IMR-90 (cell line): ENCODE data around the gene MGST2. TPM values are rescaled to one million over a fixed set of nuclear protein-coding genes. Genes with fewer than 3 reads are reported as not detected.
A peak's percentile ranks its signal among the peaks of the same experiment; 100 is the strongest.

Source experiments
- ATAC-seq: fragments of 200-7000 bp; cut with Tn5 transposase; 2 replicates; pipeline ENCODE4 v1.9.1; 2020; ENCODE audit warnings: low read depth, mild to moderate bottlenecking, moderate library complexity
- BruUV-seq: library from RNA; stranded (reverse); fragments of 400-500 nt; replicated peaks from 2 replicates; lab custom pipeline; 2021; lab: Mats Ljungman, UMichigan
- CTCF ChIA-PET: fragments of 300-600 bp; formaldehyde crosslinking; extraction: SDS; loops from one replicate; lab custom pipeline; 2021; ENCODE audit warnings: antibody characterized with exemption; lab: Yijun Ruan, JAX
- POLR2A ChIA-PET: fragments of 300-600 bp; sonication (Branson Sonifier 250); formaldehyde crosslinking; loops from one replicate; lab custom pipeline; 2022; ENCODE audit warnings: antibody characterized with exemption; ENCODE audit not compliant: unreplicated experiment; lab: Charles Lee
- DNase-seq: peaks from one replicate; pipeline ENCODE4 v3.0.0; 2013
- H2AFZ ChIP-seq: replicated peaks from 2 replicates; pipeline ENCODE3; 2013; ENCODE audit warnings: low read length, mild to moderate bottlenecking; ENCODE audit not compliant: poor library complexity
- H2AK5ac ChIP-seq: 2 replicates; pipeline ENCODE4 v1.6.1; 2013; ENCODE audit warnings: low read depth, low read length, inconsistent platforms
- H2AK9ac ChIP-seq: replicated peaks from 2 replicates; pipeline ENCODE3; 2013; ENCODE audit warnings: mild to moderate bottlenecking, low read depth, low read length, moderate library complexity; ENCODE audit not compliant: poor library complexity
- H2BK120ac ChIP-seq: 2 replicates; pipeline ENCODE4 v1.6.1; 2013; ENCODE audit warnings: low read depth, low read length, inconsistent platforms
- H2BK15ac ChIP-seq: 3 replicates; pipeline ENCODE4 v1.6.1; 2013; ENCODE audit warnings: low read depth, low read length, inconsistent platforms
- H2BK20ac ChIP-seq: 2 replicates; pipeline ENCODE4 v1.6.1; 2013; ENCODE audit warnings: low read depth, mild to moderate bottlenecking, inconsistent platforms, low read length, moderate library complexity
- H2BK5ac ChIP-seq: 2 replicates; pipeline ENCODE4 v1.6.1; 2013; ENCODE audit warnings: mild to moderate bottlenecking, low read depth, low read length, inconsistent platforms; ENCODE audit not compliant: poor library complexity, severe bottlenecking
- H3K14ac ChIP-seq: replicated peaks from 2 replicates; pipeline ENCODE4 v1.6.1; 2013; ENCODE audit warnings: low read depth, low read length, inconsistent platforms
- H3K18ac ChIP-seq: 2 replicates; pipeline ENCODE4 v1.6.1; 2013; ENCODE audit warnings: low read depth, low read length, control low read depth
- H3K23ac ChIP-seq: 2 replicates; pipeline ENCODE4 v1.6.1; 2013; ENCODE audit warnings: low read depth, low read length, inconsistent platforms
- H3K27ac ChIP-seq: 2 replicates; pipeline ENCODE4 v1.5.1; 2013; ENCODE audit warnings: mild to moderate bottlenecking, control low read depth, low read length; ENCODE audit not compliant: insufficient read depth
- H3K27me3 ChIP-seq: 2 replicates; pipeline ENCODE4 v1.6.1; 2013; ENCODE audit warnings: low read length; ENCODE audit not compliant: control insufficient read depth, insufficient read depth
- H3K36me3 ChIP-seq: 2 replicates; pipeline ENCODE4 v1.6.1; 2013; ENCODE audit warnings: low read length, mixed read lengths; ENCODE audit not compliant: control insufficient read depth, insufficient read depth
- H3K4ac ChIP-seq: 2 replicates; pipeline ENCODE4 v1.6.1; 2013; ENCODE audit warnings: low read depth, low read length, inconsistent platforms
- H3K4me1 ChIP-seq: 2 replicates; pipeline ENCODE4 v1.6.1; 2013; ENCODE audit warnings: low read length, mixed read lengths; ENCODE audit not compliant: control insufficient read depth, insufficient read depth
- H3K4me2 ChIP-seq: 2 replicates; pipeline ENCODE4 v1.6.1; 2013; ENCODE audit warnings: low read depth, mild to moderate bottlenecking, control low read depth, low read length, moderate library complexity
- H3K4me3 ChIP-seq: 2 replicates; pipeline ENCODE4 v1.5.1; 2013; ENCODE audit warnings: low read depth, mild to moderate bottlenecking, control low read depth, low read length, moderate library complexity; ENCODE audit not compliant: insufficient read depth
- H3K56ac ChIP-seq: 2 replicates; pipeline ENCODE4 v1.6.1; 2013; ENCODE audit warnings: low read length, inconsistent platforms; ENCODE audit not compliant: insufficient read depth; ENCODE audit errors: extremely low read depth
- H3K79me1 ChIP-seq, 2 experiments: 2 replicates each; pipeline ENCODE4 v1.6.1; 2013; ENCODE audit warnings: low read length in 2 of 2, inconsistent platforms in 1 of 2, low read depth in 1 of 2
- H3K9ac ChIP-seq: 2 replicates; pipeline ENCODE4 v1.6.1; 2013; ENCODE audit warnings: low read depth, low read length, control low read depth
- H3K9me1 ChIP-seq: 2 replicates; pipeline ENCODE4 v1.6.1; 2013; ENCODE audit warnings: low read length, inconsistent platforms; ENCODE audit not compliant: insufficient read depth
- H3K9me3 ChIP-seq: 2 replicates; pipeline ENCODE4 v1.6.1; 2013; ENCODE audit warnings: low read length; ENCODE audit not compliant: control insufficient read depth, insufficient read depth
- H4K20me1 ChIP-seq: 2 replicates; pipeline ENCODE4 v1.6.1; 2013; ENCODE audit warnings: low read length, inconsistent platforms; ENCODE audit not compliant: insufficient read depth
- H4K5ac ChIP-seq: 2 replicates; pipeline ENCODE4 v1.6.1; 2013; ENCODE audit warnings: mild to moderate bottlenecking, low read depth, low read length, control low read depth
- H4K8ac ChIP-seq, 2 experiments: 2 replicates each; pipeline ENCODE4 v1.6.1; 2013; ENCODE audit warnings: low read depth in 2 of 2, low read length in 2 of 2, control low read depth in 1 of 2, inconsistent platforms in 1 of 2
- H4K91ac ChIP-seq: 2 replicates; pipeline ENCODE4 v1.6.1; 2013; ENCODE audit warnings: low read depth, low read length, inconsistent platforms; ENCODE audit not compliant: insufficient read depth
- CHD1 ChIP-seq: IDR thresholded peaks from 2 replicates; pipeline ENCODE4 v1.6.1; 2012; ENCODE audit warnings: low read depth, low read length, improper control_type of control experiment
- CTCF ChIP-seq: conservative IDR thresholded peaks from 2 replicates; pipeline ENCODE4 v1.5.1; 2012; ENCODE audit warnings: mild to moderate bottlenecking, low read depth, low read length, improper control_type of control experiment
- WGBS, 2 experiments: methylation state at CpG; one replicate each; pipeline versions ENCODE4 v1.1.5 to v1.1.7; 2013; ENCODE audit warnings: missing lambda C conversion rate in 2 of 2; ENCODE audit not compliant: insufficient read length in 1 of 2; ENCODE audit errors: extremely low coverage in 2 of 2; 5-methylcytosine and 5-hydroxymethylcytosine counted together
- dilution Hi-C: fragments of 300-500 bp; cut with HindIII; formaldehyde crosslinking; loops from one replicate; pipeline ENCODE4 v1.14.3; 2018; ENCODE audit warnings: low sequenced_read_pairs; ENCODE audit not compliant: unreplicated experiment
- in situ Hi-C: fragments of 300-500 bp; cut with MboI; formaldehyde crosslinking; loops from 3 replicates; pipeline ENCODE4 v1.14.3; 2019; ENCODE audit warnings: low sequenced_read_pairs, inconsistent platforms, mixed read lengths
- intact Hi-C: fragments of 100-400 bp; cut with micrococcal nuclease; formaldehyde crosslinking; loops from 2 replicates; pipeline ENCODE4 v1.10.0; 2022
- polyA plus RNA-seq, 3 experiments: library from polyadenylated mRNA; depleted of rRNA; stranded (reverse); fragments of >200 nt; gene quantifications; 2 replicates each; pipeline ENCODE4 v1.2.3, GENCODE V29; 2012; ENCODE audit warnings: low replicate concordance in 1 of 3
- total RNA-seq: library from RNA; depleted of rRNA; stranded (reverse); fragments of >200 nt; gene quantifications from 2 replicates; pipeline ENCODE4 v1.2.3, GENCODE V29; 2012

MGST2 gene
- total and polyA plus RNA-seq, 2 of the 4 experiments (the other 2 are of a cell fraction) = 4.8 to 10.5 TPM

DNA sequence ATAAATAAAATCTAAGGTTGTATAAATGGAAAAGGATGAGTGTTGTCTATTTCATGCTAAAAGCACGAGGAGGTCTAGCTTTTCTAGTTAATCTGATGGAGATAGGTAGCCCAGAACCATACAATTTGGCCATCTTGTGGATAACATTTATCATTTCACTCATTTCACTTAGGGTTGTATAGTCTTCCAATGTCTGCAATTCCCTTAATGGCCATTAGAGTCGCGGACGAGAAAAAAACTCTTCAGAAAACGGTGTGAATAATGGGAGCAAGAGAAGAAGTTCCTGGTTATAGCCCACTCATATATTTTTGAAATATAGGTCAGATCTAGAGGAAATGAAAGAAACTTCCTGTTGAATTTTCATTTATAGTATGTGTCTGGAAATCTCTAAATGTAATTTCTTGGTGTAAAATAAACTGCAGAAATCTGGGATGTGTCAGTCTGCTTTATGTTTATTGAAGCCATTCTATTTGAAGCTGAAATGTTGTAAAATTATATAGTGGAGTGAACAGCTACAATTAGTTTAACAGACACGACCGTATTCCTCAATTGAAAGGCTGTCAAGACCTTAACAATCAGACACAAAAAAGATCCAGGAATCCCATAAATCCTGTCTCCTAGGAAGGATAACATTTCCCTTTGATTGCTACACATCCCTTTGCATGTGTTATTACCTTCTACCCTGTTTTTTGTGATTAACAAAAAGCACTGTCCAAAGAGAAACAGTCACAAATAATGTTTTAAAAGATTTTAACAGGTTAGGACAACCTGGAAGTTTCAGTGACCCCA lies 47.7 kb upstream of the MGST2 start:
- H4K91ac ChIP-seq = no peak overlapping the region
- no peak overlapping the region for H3K4ac ChIP-seq
- no peaks in the 10 kb centered on the region for H3K4me1 ChIP-seq
- no peak overlapping the region for H3K4me2 ChIP-seq
- ATAC-seq (no peak), DNase-seq (no peak)
- no peaks in the 10 kb centered on the region for H4K20me1 ChIP-seq
- no peak overlapping the region for H2BK5ac ChIP-seq
- H3K9ac ChIP-seq = no peak overlapping the region
- dilution Hi-C loops = no loop called here
- no peak overlapping the region for H3K18ac ChIP-seq
- peaks cover 5% of the 10 kb centered on the region for H3K27me3 ChIP-seq
- H2BK20ac ChIP-seq = no peak overlapping the region
- no peak overlapping the region for H3K23ac ChIP-seq
- H3K4me3 ChIP-seq = no peak overlapping the region
- H3K9me1 ChIP-seq = no peaks in the 10 kb centered on the region
- no peaks in the 10 kb centered on the region for H3K79me1 ChIP-seq
- H3K56ac ChIP-seq = no peak overlapping the region
- H2AK9ac ChIP-seq = no peak overlapping the region
- ChIA-PET CTCF (interaction anchor here (1.1 kb wide), 1 partner anchor 14 kb away, joined by 4 read pairs; no protein-coding TSS in a partner anchor), POLR2A (no interaction called here)
- H3K14ac ChIP-seq = no peak overlapping the region
- WGBS, 2 experiments = no CpG with 5 or more reads among the region's 7 CpGs
- no peak for TF ChIP-seq CHD1
- TF ChIP-seq CTCF = peak; percentile 25; the same call in 1 of the 2 replicates
- H3K9me3 ChIP-seq = no peaks in the 10 kb centered on the region
- no peak overlapping the region for H2AK5ac ChIP-seq
- H4K5ac ChIP-seq = no peak overlapping the region
- intact Hi-C loops = loop anchor here (2.0 kb wide), 1 partner anchor 25 kb away; no protein-coding TSS in a partner anchor
- in situ Hi-C loops = no loop called here
- H3K27ac ChIP-seq = no peak overlapping the region
- H2AFZ ChIP-seq = no peak overlapping the region
- no peak overlapping the region for H2BK120ac ChIP-seq
- no peak overlapping the region for H2BK15ac ChIP-seq
- BruUV-seq = no TSS peak
- H3K36me3 ChIP-seq = no peaks in the 10 kb centered on the region
- H4K8ac ChIP-seq = no peak overlapping the region
